GM18520 (cell line): ENCODE results near the gene SEC61G.

ENCODE experiments used
- ATAC-seq: cut with Tn5 transposase; IDR thresholded peaks from one replicate; pipeline ENCODE4 v1.9.1; 2021; ENCODE audit not compliant: unreplicated experiment

SEC61G gene

GRCh38 chr7:54758702-54759592 is at the start of gene SEC61G:
SEC61G (minus strand) TSS chr7:54759211; CDS start chr7:54757588, 1,623 bp downstream.
- peak; percentile 93 for ATAC-seq

GRCh38 chr7:54802841-54803240 is 43.8 kb upstream of the SEC61G start:
- peak; percentile 92 for ATAC-seq

GRCh38 chr7:54802114-54802513 is 43.1 kb upstream of the SEC61G start:
- ATAC-seq, result no peak

- ATAC-seq, result no peak
These were observed 40.8 kb upstream of the SEC61G start for GRCh38 chr7:54799792-54800191.

- ATAC-seq, result no peak
These were observed 39.5 kb upstream of the SEC61G start for GRCh38 chr7:54798530-54798929.

- no peak for ATAC-seq
These were observed 37.8 kb upstream of the SEC61G start for GRCh38 chr7:54796853-54797252.

GRCh38 chr7:54796150-54796549 is 37.1 kb upstream of the SEC61G start:
- no peak for ATAC-seq

GRCh38 chr7:54792383-54792782 is 33.4 kb upstream of the SEC61G start:
- ATAC-seq, result no peak

GRCh38 chr7:54788664-54789063 is 29.7 kb upstream of the SEC61G start:
- peak; percentile 92 for ATAC-seq

- ATAC-seq, result no peak
These were observed 26.2 kb upstream of the SEC61G start for GRCh38 chr7:54785261-54785660.

- ATAC-seq, result peak; percentile 36
These were observed 24.9 kb upstream of the SEC61G start for GRCh38 chr7:54783952-54784351.

- ATAC-seq, result no peak
These were observed 23.8 kb upstream of the SEC61G start for GRCh38 chr7:54782829-54783228.

- no peak for ATAC-seq
These were observed 23.3 kb upstream of the SEC61G start for GRCh38 chr7:54782314-54782713.

GRCh38 chr7:54781134-54781920 is 22.3 kb upstream of the SEC61G start:
- no peak for ATAC-seq

GRCh38 chr7:54780490-54780889 is 21.5 kb upstream of the SEC61G start:
- ATAC-seq, result no peak

GRCh38 chr7:54778696-54779540 is 19.9 kb upstream of the SEC61G start:
- no peak for ATAC-seq

GRCh38 chr7:54778166-54778565 is 19.2 kb upstream of the SEC61G start:
- ATAC-seq, result no peak

- ATAC-seq, result no peak
These were observed 16.1 kb upstream of the SEC61G start for GRCh38 chr7:54774785-54775740.

- no peak for ATAC-seq
These were observed 14.7 kb upstream of the SEC61G start for GRCh38 chr7:54773472-54774399.
